Right forelimb (tissue), 1 donor: ENCODE measurements around the gene APOC4.
"Not testable (repeated sequence)": the region's sequence is repeated elsewhere in the genome, so short reads cannot be mapped to it uniquely, and the experiment has no call there.

Source experiments
- DNase-seq: peaks from one replicate; pipeline ENCODE4 v3.0.0-alpha.2; 2018

The APOC4 gene

GRCh38 chr19:44924243-44924725 is 17.8 kb upstream of the APOC4 start:
- no peak for DNase-seq

- peak; percentile 80 for DNase-seq
Measured at GRCh38 chr19:44925114-44925891, 16.7 kb upstream of the APOC4 start.

GRCh38 chr19:44926245-44927077 is 15.6 kb upstream of the APOC4 start:
- not testable (repeated sequence) for DNase-seq

DNA sequence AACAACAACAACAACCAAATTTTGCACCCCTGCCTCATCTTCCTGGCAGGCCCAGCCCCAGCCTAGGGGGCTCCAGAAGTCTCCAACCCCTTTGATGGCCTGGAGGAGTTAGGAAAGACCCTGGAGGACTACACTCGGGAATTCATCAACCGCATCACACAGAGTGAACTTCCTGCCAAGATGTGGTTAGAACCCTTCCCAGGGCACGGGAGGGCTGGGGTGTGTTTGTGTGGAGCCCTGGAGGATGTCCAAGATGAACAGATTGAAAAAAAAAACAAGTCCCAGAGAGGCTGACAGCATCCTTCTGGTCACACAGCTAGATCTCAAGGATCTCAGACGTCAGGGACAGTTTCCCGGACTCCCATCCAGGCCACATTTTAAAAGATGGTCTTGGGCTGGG is 14.3 kb upstream of the APOC4 start:
- DNase-seq, result no peak

GRCh38 chr19:44930088-44930487 is 11.9 kb upstream of the APOC4 start:
- DNase-seq, result no peak

- DNase-seq, result no peak
Measured at GRCh38 chr19:44931541-44931940, 10.5 kb upstream of the APOC4 start.

- DNase-seq, result no peak
Measured at GRCh38 chr19:44939668-44940067, 2.4 kb upstream of the APOC4 start.

- DNase-seq, result no peak
Measured at GRCh38 chr19:44943801-44944249, 1.8 kb downstream of the APOC4 start.

- no peak for DNase-seq
Measured at GRCh38 chr19:44947041-44947581, 5.1 kb downstream of the APOC4 start.

DNA sequence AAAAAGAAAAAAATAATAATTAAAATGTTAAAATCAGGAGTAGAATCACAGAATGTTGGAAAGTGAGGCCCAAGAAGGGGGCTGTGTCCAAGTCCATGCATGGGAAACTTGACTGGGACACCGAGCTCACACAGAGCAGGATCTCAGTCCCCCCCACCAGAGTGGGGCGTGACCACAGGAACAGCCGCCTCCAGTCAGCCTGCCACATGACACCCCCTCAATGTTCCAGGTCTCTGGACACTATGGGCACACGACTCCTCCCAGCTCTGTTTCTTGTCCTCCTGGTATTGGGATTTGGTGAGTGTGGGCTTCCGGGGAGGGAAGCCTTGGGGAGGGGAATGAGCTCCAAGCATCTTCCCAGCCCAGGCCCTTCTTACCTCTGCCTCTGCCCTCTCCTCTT is 6.2 kb downstream of the APOC4 start:
- DNase-seq, result no peak

- DNase-seq, result no peak
Measured at GRCh38 chr19:44948763-44949374, 6.8 kb downstream of the APOC4 start.

GRCh38 chr19:44949550-44949949 is 7.5 kb downstream of the APOC4 start:
- no peak for DNase-seq

DNA sequence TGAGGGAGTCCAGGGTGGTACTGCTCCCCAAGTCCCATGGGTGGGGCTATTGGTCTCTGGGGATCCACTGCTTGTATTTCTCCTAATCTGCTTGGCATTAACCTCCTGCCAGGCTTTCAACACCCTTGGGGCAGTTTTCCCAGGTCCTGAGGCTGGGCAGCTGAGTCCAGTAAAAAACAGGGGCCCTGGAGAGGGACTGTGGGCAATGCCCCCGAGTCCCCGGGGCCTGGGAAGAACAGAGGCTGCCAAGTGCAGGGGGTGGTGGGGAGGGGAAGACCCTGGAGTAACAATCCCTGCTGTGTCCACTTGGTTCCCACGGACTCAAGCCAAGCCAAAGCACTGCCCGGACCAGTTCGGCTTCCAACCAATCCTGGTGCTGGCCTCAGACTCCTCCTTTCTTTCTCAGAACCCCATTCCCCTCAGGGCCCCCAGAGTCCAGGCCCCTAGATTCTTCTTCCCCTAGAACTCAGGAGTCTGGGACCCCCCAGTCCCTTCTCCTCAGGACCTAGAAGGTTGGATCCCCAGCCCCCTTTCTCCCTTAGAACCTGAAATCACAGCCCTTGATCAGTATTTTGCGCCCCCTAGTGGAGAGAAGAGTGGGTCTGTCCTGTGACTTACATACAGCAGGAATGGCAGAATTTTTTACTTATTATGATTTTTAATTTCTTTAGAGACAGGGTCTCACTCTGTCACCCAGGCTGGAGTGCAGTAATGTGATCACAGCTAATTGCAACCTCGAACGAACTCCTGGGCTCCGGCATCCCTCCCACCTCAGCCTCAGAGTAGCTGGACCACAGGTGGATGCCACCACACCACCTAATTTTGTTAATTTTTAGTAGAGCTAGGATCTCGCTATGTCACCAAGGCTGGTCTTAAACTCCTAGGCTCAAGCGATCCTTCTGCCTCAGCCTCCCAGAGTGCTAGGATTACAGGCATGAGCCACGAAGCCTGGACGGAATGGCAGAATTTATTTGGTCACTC is 9.4 kb downstream of the APOC4 start:
- peak; percentile 72 for DNase-seq

DNA sequence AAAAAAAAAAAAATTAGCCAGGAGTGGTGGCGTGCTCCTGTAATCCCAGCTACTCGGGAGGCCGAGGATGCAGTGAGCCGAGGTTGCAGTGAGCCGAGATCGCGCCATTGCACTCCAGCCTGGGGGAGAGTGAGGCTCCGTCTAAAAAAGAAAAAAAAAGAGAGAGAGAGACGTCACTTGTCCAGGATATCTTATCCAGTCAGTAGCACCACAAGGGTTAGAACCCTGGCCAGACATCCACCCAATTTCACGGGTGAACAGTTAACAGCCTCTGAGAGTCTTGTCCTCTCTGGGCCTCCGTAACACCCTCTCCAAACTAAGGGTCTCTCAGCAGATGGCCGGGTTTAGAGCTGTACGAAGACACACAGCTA is 12.2 kb downstream of the APOC4 start:
- no peak for DNase-seq

- DNase-seq, result peak; percentile 96
Measured at GRCh38 chr19:44954649-44955504, 12.8 kb downstream of the APOC4 start, which contains the start of gene CLPTM1. CLPTM1 (plus strand) TSS chr19:44955380; CDS start chr19:44955396, 16 bp downstream.

DNA sequence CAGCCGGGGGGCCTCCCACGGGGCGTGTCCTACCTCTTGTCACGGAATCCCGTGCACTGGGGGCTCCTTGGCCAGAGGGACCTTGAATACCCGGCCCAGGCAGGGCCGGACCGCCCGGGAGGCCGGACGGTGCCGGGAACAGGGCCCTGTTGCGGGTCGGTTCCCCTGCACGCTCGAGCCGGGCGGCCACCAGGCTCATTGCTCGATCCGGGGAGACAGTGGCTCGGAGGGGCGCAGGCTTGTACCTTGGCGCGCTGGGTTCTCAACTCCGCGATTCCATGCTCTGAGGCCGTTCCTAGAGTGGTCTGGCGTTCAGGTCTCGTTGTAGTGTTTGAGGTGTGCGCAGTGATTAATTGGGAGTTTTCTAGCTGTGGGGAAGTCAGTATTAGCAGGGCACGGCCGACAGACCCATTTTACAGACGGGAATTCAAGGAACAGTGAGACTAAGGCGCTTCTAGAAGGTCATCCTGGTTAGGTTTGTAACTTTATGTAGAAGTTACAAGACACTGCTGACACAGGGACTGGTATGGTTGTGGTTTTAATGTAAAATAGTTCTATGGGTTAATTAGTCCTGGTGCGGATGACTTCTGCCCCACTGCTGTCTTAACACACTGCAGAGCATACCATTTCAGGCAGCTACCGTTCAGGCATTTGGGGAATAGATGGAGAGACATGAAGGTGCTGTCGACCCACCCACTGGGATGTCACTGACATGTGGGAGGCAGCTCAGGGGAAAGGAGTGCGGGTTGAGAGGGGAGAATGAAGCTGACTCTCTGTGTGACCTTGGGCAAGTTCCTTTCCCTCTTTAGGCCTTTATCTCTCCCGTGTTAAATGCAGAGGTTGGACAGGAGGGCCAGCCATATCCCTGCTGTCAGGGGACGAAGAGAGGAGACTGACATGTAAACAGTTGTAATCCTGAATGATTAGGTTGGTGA is 13.7 kb downstream of the APOC4 start:
- DNase-seq, result no peak

DNA sequence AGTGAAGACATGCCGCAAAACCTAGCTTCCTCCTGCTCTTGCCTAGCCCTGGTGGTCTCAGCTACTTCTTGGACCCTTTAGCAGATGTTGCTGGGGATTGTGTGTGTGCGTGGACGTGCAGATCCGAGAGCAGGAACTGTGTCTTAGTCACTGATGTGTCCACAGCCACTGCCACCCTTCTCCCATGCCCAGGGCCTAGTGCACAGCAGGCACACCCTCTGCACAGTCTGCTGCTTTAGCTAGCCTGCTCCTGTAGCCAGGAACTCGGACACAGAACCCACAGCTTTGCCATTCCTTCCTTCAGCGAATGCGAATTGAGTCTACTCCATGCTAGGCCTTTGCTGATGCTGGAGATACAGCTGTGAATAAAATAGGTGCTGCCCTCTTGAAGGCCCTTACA is 15.5 kb downstream of the APOC4 start:
- no peak for DNase-seq

DNA sequence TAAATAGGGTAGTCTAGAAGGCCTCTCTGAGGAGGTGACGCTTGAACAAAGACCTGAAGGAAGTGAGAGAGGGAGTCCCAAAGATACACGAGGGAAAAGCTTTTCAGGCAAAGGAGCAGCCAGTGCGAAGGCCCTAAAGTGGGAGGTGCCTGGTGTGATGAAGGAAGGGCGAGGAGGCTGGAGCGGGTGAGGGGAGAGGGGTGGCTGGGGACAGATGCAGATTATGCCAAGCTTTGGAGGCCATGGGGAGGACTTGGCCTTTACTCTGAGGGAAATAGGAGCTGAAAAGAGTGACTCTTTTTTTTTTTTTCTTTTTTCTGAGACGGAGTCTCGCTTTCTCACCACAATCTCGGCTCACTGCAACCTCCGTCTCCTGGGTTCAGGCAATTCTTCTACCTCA is 16.1 kb downstream of the APOC4 start:
- no peak for DNase-seq

DNA sequence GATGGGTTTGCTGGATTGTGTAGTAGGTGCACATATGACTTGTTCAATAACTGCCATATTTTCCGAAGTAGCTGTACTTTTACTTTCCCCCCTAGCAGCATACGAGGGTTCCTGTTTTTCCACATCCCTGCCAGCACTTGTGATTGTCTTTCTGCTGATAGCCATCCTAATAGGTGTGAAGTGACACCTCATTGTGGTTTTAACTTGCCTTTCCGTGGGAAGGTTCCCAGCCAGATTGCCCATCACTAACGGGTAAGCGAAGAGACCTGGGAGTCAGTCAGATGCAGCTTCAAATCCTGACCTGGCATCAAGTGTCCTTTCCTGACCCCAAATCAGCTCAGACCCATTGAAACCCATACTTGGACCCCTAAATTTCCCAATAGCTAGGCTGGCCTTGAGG is 17.7 kb downstream of the APOC4 start:
- no peak for DNase-seq
